Neural progenitor cell (in vitro differentiated cells): ENCODE results near the gene LIPC. TPM values are rescaled to one million over a fixed set of nuclear protein-coding genes. Genes with fewer than 3 reads are reported as not detected.

Experiments used
- DNase-seq: peaks from one replicate; pipeline ENCODE4 v3.0.0-alpha.2; 2016; ENCODE audit warnings: low spot score
- H2AFZ ChIP-seq: fragments of 200-600 bp; sonication (generic); replicated peaks from 2 replicates; pipeline ENCODE4 v1.6.1; 2016; ENCODE audit warnings: antibody characterized with exemption
- H3F3A ChIP-seq: fragments of 200-600 bp; sonication (generic); 2 replicates; pipeline ENCODE4 v1.6.1; 2016; ENCODE audit warnings: antibody characterized with exemption, low read depth
- H3K27ac ChIP-seq: fragments of 200-600 bp; sonication (generic); 2 replicates; pipeline ENCODE4 v1.5.1; 2016; ENCODE audit warnings: mild to moderate bottlenecking
- H3K27me3 ChIP-seq: fragments of 200-600 bp; sonication (generic); 2 replicates; pipeline ENCODE4 v1.6.1; 2016; ENCODE audit warnings: mild to moderate bottlenecking, moderate library complexity
- H3K36me3 ChIP-seq: fragments of 200-600 bp; sonication (generic); 2 replicates; pipeline ENCODE4 v1.5.1; 2016
- H3K4me1 ChIP-seq: fragments of 200-600 bp; sonication (generic); 2 replicates; pipeline ENCODE4 v1.6.1; 2016; ENCODE audit warnings: mixed run types
- H3K4me2 ChIP-seq: fragments of 200-600 bp; sonication (generic); 2 replicates; pipeline ENCODE4 v1.6.1; 2016
- H3K4me3 ChIP-seq: fragments of 200-600 bp; sonication (generic); 2 replicates; pipeline ENCODE4 v1.5.1; 2016
- H3K79me2 ChIP-seq: fragments of 200-600 bp; sonication (generic); 2 replicates; pipeline ENCODE4 v1.6.1; 2016; ENCODE audit warnings: low read depth
- H3K9ac ChIP-seq: fragments of 200-600 bp; sonication (generic); 2 replicates; pipeline ENCODE4 v1.6.1; 2016
- H3K9me3 ChIP-seq: fragments of 200-600 bp; sonication (generic); 2 replicates; pipeline ENCODE4 v1.5.1; 2016; ENCODE audit warnings: low read depth
- H4K20me1 ChIP-seq: fragments of 200-600 bp; sonication (generic); 2 replicates; pipeline ENCODE4 v1.6.1; 2016; ENCODE audit warnings: low read depth
- H3K27ac Mint-ChIP-seq: 3 replicates; pipeline ENCODE4 v1.8.0; 2021; ENCODE audit warnings: mixed read lengths
- H3K27me3 Mint-ChIP-seq: 2 replicates; pipeline ENCODE4 v1.8.0; 2022; ENCODE audit warnings: low read depth, mild to moderate bottlenecking, inconsistent platforms, moderate library complexity, mixed read lengths; ENCODE audit not compliant: insufficient read depth
- H3K36me3 Mint-ChIP-seq: 3 replicates; pipeline ENCODE4 v1.8.0; 2021; ENCODE audit warnings: mixed read lengths
- H3K4me1 Mint-ChIP-seq: 3 replicates; pipeline ENCODE4 v1.8.0; 2021; ENCODE audit warnings: mixed read lengths
- H3K4me3 Mint-ChIP-seq: 3 replicates; pipeline ENCODE4 v1.8.0; 2021; ENCODE audit warnings: mild to moderate bottlenecking, moderate library complexity, mixed read lengths
- H3K9me3 Mint-ChIP-seq: 3 replicates; pipeline ENCODE4 v1.8.0; 2020; ENCODE audit warnings: mixed read lengths
- EZH2 ChIP-seq: fragments of 200-600 bp; sonication (generic); IDR thresholded peaks from 2 replicates; pipeline ENCODE4 v1.6.1; 2017; ENCODE audit warnings: antibody characterized with exemption, mild to moderate bottlenecking, moderate library complexity
- EZH2phosphoT487 ChIP-seq: fragments of 200-600 bp; sonication (generic); IDR thresholded peaks from 2 replicates; pipeline ENCODE4 v1.6.1; 2017; ENCODE audit warnings: antibody characterized with exemption
- total RNA-seq: library from RNA; depleted of rRNA; stranded (reverse); fragments of >200 nt; gene quantifications from 2 replicates; pipeline ENCODE4 v1.2.3, GENCODE V29; 2015; ENCODE audit warnings: low replicate concordance
- TF ChIP-seq, protein P1 (sequence below): fragments of 200-600 bp; sonication (generic); IDR thresholded peaks from 2 replicates; pipeline ENCODE4 v1.5.1; 2017; ENCODE audit warnings: antibody characterized with exemption, mild to moderate bottlenecking

Gene LIPC
- total RNA-seq, 1 donor from 2014 or later: not detected

DNA sequence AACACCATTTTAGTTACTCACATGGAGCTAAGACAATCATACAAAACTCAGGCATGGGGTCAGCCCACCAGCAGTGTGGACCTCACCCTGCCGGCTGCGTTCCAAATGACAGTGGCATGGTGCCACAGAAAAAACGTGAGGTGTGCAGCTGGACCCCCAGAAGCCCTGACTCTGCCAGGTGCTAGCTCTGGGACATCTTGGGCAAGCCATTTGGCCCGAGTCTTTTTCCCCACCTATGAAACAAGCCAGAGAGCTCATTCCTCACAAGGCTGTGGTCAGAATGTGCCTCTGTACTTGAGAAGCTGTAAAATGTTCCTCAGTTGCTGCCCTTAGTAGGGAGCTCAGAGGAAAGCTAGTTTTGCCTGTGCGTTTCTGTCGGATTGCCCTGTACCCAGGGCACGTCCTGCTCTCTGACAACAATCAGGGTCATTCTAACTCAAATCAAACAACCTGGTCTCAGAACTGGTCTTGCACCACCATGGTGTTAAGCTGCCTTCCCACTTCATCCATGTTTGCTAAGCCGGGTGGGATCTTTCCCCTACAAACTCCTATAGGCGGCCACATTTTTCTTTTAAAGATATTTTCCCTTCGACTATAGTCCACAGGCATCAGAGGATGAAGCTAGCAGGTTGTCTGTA is 44.9 kb downstream of the LIPC start:
- H3K27ac ChIP-seq: no peak overlapping the region
- H3K9ac ChIP-seq: no peak overlapping the region
- Mint-ChIP-seq H3K27ac (peak overlapping the region; percentile 21), H3K4me1 (peaks cover 52% of the 10 kb centered on the region), H3K36me3 (peaks cover 2% of the 10 kb centered on the region), H3K9me3 (peaks cover 2% of the 10 kb centered on the region), H3K27me3 (peaks cover 13% of the 10 kb centered on the region), H3K4me3 (peak overlapping the region; percentile 14)
- no peaks in the 10 kb centered on the region for H3K27me3 ChIP-seq
- peak overlapping the region; percentile 43 for H2AFZ ChIP-seq
- H4K20me1 ChIP-seq: no peaks in the 10 kb centered on the region
- no peak for DNase-seq
- TF ChIP-seq EZH2 (no peak), EZH2phosphoT487 (no peak)
- TF ChIP-seq, protein P1, sequence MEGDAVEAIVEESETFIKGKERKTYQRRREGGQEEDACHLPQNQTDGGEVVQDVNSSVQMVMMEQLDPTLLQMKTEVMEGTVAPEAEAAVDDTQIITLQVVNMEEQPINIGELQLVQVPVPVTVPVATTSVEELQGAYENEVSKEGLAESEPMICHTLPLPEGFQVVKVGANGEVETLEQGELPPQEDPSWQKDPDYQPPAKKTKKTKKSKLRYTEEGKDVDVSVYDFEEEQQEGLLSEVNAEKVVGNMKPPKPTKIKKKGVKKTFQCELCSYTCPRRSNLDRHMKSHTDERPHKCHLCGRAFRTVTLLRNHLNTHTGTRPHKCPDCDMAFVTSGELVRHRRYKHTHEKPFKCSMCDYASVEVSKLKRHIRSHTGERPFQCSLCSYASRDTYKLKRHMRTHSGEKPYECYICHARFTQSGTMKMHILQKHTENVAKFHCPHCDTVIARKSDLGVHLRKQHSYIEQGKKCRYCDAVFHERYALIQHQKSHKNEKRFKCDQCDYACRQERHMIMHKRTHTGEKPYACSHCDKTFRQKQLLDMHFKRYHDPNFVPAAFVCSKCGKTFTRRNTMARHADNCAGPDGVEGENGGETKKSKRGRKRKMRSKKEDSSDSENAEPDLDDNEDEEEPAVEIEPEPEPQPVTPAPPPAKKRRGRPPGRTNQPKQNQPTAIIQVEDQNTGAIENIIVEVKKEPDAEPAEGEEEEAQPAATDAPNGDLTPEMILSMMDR: no peak
- no peaks in the 10 kb centered on the region for H3K36me3 ChIP-seq
- H3K9me3 ChIP-seq: no peaks in the 10 kb centered on the region
- H3F3A ChIP-seq: peaks cover 6% of the 10 kb centered on the region
- no peak overlapping the region for H3K4me2 ChIP-seq
- no peaks in the 10 kb centered on the region for H3K79me2 ChIP-seq
- no peak overlapping the region for H3K4me3 ChIP-seq
- H3K4me1 ChIP-seq: peaks cover 34% of the 10 kb centered on the region

DNA sequence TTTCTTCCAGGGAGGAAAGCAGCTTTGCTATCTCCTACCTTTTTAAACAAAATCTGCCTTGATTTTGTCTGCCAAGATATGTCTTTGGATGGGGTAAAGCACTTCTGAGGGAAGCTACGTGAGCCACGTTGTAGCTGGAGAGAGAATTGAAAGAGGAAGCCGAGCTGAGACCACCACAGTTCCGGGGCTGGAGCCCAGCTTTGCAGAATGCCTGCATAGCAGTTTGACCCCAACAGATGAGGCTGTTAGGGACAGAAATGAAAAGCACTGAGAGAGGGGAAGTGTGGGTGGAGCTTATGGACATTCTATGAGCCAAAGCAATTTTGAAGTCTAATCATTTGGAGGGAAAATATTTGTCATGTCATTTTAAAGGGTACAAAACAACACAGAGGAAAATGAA is 45.4 kb downstream of the LIPC start:
- H3K9ac ChIP-seq: no peak overlapping the region
- no peaks in the 10 kb centered on the region for H4K20me1 ChIP-seq
- Mint-ChIP-seq H3K27ac (peak overlapping the region; percentile 33), H3K9me3 (peaks cover 2% of the 10 kb centered on the region), H3K4me1 (peaks cover 52% of the 10 kb centered on the region), H3K36me3 (peaks cover 2% of the 10 kb centered on the region), H3K27me3 (peaks cover 13% of the 10 kb centered on the region), H3K4me3 (no peak overlapping the region)
- H3K9me3 ChIP-seq: no peaks in the 10 kb centered on the region
- H3K4me1 ChIP-seq: peaks cover 34% of the 10 kb centered on the region
- TF ChIP-seq EZH2 (no peak), EZH2phosphoT487 (no peak)
- TF ChIP-seq, protein P1: no peak
- no peaks in the 10 kb centered on the region for H3K79me2 ChIP-seq
- no peak overlapping the region for H3K27ac ChIP-seq
- no peaks in the 10 kb centered on the region for H3K27me3 ChIP-seq
- H3K4me2 ChIP-seq: no peak overlapping the region
- H3F3A ChIP-seq: peaks cover 6% of the 10 kb centered on the region
- no peak for DNase-seq
- H3K36me3 ChIP-seq: no peaks in the 10 kb centered on the region
- no peak overlapping the region for H3K4me3 ChIP-seq
- H2AFZ ChIP-seq: peak overlapping the region; percentile 43

GRCh38 chr15:58478035-58478434 is 46.2 kb downstream of the LIPC start:
- Mint-ChIP-seq H3K9me3 (peaks cover 2% of the 10 kb centered on the region), H3K27me3 (peaks cover 13% of the 10 kb centered on the region), H3K4me3 (peak overlapping the region; percentile 18), H3K4me1 (peaks cover 48% of the 10 kb centered on the region), H3K27ac (peak overlapping the region; percentile 69), H3K36me3 (peaks cover 2% of the 10 kb centered on the region)
- no peak for TF ChIP-seq EZH2phosphoT487
- no peak for TF ChIP-seq EZH2
- TF ChIP-seq, protein P1: no peak
- no peak overlapping the region for H2AFZ ChIP-seq
- no peaks in the 10 kb centered on the region for H4K20me1 ChIP-seq
- H3K9ac ChIP-seq: no peak overlapping the region
- H3K4me2 ChIP-seq: no peak overlapping the region
- H3K4me3 ChIP-seq: no peak overlapping the region
- H3K27me3 ChIP-seq: no peaks in the 10 kb centered on the region
- no peaks in the 10 kb centered on the region for H3K9me3 ChIP-seq
- peaks cover 29% of the 10 kb centered on the region for H3K4me1 ChIP-seq
- H3K36me3 ChIP-seq: no peaks in the 10 kb centered on the region
- H3K27ac ChIP-seq: no peak overlapping the region
- peaks cover 6% of the 10 kb centered on the region for H3F3A ChIP-seq
- DNase-seq: no peak
- H3K79me2 ChIP-seq: no peaks in the 10 kb centered on the region
